ENCODE results near the gene ADAMTSL3. TPM values are rescaled to one million over a fixed set of nuclear protein-coding genes. Genes with fewer than 3 reads are reported as not detected.

The ADAMTSL3 gene
- total RNA-seq, 1 experiment from 2014 or later = 0.07 TPM

- no peak overlapping the region for H3K27ac Mint-ChIP-seq (ENCODE audit: unreplicated experiment)
- TF ChIP-seq CTCF (IDR thresholded peaks at IDR 0.05; ENCODE audit: insufficient read depth in 1 of 2, low read depth in 1 of 2, low read length in 1 of 2, severe bottlenecking in 1 of 2, unreplicated experiment in 1 of 2) = no peak
- DNase-seq = no peak
- H3K4me1 ChIP-seq = no peaks in the 10 kb centered on the region
- intact Hi-C loops (cut with micrococcal nuclease; ENCODE audit: unreplicated experiment) = no loop called here
- no peaks in the 10 kb centered on the region for H3K27me3 ChIP-seq (replicated peaks; ENCODE audit: control insufficient read depth, insufficient read depth, low read length)
- H3K36me3 Mint-ChIP-seq (ENCODE audit: insufficient read depth, unreplicated experiment) = no peaks in the 10 kb centered on the region
- no peaks in the 10 kb centered on the region for H3K9me3 ChIP-seq
- no peaks in the 10 kb centered on the region for H3K9me3 Mint-ChIP-seq (ENCODE audit: unreplicated experiment)
- ChIA-PET CTCF (no interaction called here), POLR2A (no interaction called here)
- H3K27me3 Mint-ChIP-seq (ENCODE audit: insufficient read depth, unreplicated experiment) = peaks cover 4% of the 10 kb centered on the region
- no peaks in the 10 kb centered on the region for H3K4me1 Mint-ChIP-seq (ENCODE audit: low read depth, unreplicated experiment)
- H3K36me3 ChIP-seq (ENCODE audit: control insufficient read depth, insufficient read depth, low read length) = no peaks in the 10 kb centered on the region
- H3K4me3 ChIP-seq (ENCODE audit: low read depth, low read length) = no peak overlapping the region
- BruUV-seq (replicated peaks) = no TSS peak
- H3K4me3 Mint-ChIP-seq (ENCODE audit: unreplicated experiment) = no peak overlapping the region
Measured at GRCh38 chr15:83855956-83856355, 202.0 kb downstream of the ADAMTSL3 start.

DNA sequence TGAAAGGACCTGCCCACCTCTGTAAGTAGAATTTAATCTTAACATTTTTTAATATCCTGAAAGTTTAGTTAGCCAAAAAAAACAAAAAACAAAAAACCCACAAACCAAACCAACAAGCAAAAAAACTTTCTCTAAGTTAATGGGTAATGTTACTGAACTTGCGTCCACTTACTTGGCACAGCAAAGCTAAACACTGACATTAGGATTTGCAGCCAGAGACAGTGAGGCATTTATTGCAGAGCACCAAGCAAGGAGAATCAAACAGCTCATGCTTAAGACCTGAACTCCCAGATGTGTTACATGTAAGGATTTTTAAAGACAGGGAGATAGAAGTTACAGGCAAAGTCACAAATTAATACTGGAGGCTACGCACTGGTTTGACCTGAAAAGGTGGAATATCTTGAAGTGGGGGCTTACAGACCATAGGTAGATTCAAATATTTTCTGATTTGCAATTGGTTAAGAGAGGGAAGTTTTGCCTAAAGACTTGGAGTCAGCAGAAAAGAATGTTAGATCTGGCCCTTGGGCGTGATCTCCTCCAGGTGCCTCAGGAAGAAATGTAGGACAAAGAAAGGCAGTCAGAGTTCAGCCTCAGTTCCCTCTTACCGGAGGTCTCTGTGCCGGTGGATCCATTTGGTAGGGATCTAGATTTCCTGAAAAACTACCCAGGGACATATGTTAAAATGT lies 205.0 kb downstream of the ADAMTSL3 start:
- intact Hi-C loops (cut with micrococcal nuclease; ENCODE audit: unreplicated experiment) = no loop called here

DNA sequence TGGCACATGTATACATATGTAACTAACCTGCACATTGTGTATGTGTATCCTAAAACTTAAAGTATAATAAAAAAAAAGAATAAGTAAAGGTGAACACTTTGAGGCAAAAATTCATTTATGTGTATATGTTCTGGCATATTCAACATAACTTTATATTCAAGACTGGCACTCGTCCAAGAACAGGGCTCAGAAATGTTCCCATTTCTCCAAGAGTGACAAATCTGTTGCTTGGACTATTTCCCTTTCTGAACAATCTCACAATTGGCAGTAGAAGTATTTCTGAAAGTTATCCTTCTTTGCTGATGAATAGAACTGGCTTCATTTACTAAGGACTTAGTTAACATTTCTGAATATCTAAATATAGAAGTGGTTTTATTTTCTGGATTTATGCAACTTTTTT lies 212.8 kb downstream of the ADAMTSL3 start:
- Mint-ChIP-seq H3K36me3 (ENCODE audit: insufficient read depth, unreplicated experiment) (no peaks in the 10 kb centered on the region), H3K9me3 (ENCODE audit: unreplicated experiment) (no peaks in the 10 kb centered on the region), H3K27ac (ENCODE audit: unreplicated experiment) (no peak overlapping the region), H3K4me1 (ENCODE audit: low read depth, unreplicated experiment) (no peaks in the 10 kb centered on the region), H3K4me3 (ENCODE audit: unreplicated experiment) (no peak overlapping the region), H3K27me3 (ENCODE audit: insufficient read depth, unreplicated experiment) (peaks cover 5% of the 10 kb centered on the region)
- Histone ChIP-seq H3K36me3 (ENCODE audit: control insufficient read depth, insufficient read depth, low read length) (no peaks in the 10 kb centered on the region), H3K4me1 (no peaks in the 10 kb centered on the region), H3K27me3 (replicated peaks; ENCODE audit: control insufficient read depth, insufficient read depth, low read length) (no peaks in the 10 kb centered on the region), H3K9me3 (no peaks in the 10 kb centered on the region), H3K4me3 (ENCODE audit: low read depth, low read length) (no peak overlapping the region)
- no TSS peak for BruUV-seq (replicated peaks)
- POLR2A ChIA-PET = no interaction called here
- intact Hi-C loops (cut with micrococcal nuclease; ENCODE audit: unreplicated experiment) = no loop called here
- CTCF ChIA-PET = no interaction called here
- no peak for TF ChIP-seq CTCF (IDR thresholded peaks at IDR 0.05; ENCODE audit: insufficient read depth in 1 of 2, low read depth in 1 of 2, low read length in 1 of 2, severe bottlenecking in 1 of 2, unreplicated experiment in 1 of 2)
- DNase-seq = no peak

More for the DNA sequence above, 205.0 kb downstream of the ADAMTSL3 start:
- DNase-seq = no peak
- Histone ChIP-seq H3K9me3 (no peaks in the 10 kb centered on the region), H3K4me3 (ENCODE audit: low read depth, low read length) (no peak overlapping the region), H3K36me3 (ENCODE audit: control insufficient read depth, insufficient read depth, low read length) (no peaks in the 10 kb centered on the region), H3K27me3 (replicated peaks; ENCODE audit: control insufficient read depth, insufficient read depth, low read length) (no peaks in the 10 kb centered on the region), H3K4me1 (no peaks in the 10 kb centered on the region)
- no peaks in the 10 kb centered on the region for H3K36me3 Mint-ChIP-seq (ENCODE audit: insufficient read depth, unreplicated experiment)
- no peaks in the 10 kb centered on the region for H3K9me3 Mint-ChIP-seq (ENCODE audit: unreplicated experiment)
- ChIA-PET CTCF (no interaction called here), POLR2A (no interaction called here)
- no peak overlapping the region for H3K4me3 Mint-ChIP-seq (ENCODE audit: unreplicated experiment)
- no peak overlapping the region for H3K27ac Mint-ChIP-seq (ENCODE audit: unreplicated experiment)
- no TSS peak for BruUV-seq (replicated peaks)
- H3K4me1 Mint-ChIP-seq (ENCODE audit: low read depth, unreplicated experiment) = no peaks in the 10 kb centered on the region
- peaks cover 7% of the 10 kb centered on the region for H3K27me3 Mint-ChIP-seq (ENCODE audit: insufficient read depth, unreplicated experiment)
- no peak for TF ChIP-seq CTCF (IDR thresholded peaks at IDR 0.05; ENCODE audit: insufficient read depth in 1 of 2, low read depth in 1 of 2, low read length in 1 of 2, severe bottlenecking in 1 of 2, unreplicated experiment in 1 of 2)

All from Caco-2 (cell line).